NCI-H2196 treated with DMSO at 0.1 percent for 48 hours (cell line): ENCODE measurements around the gene ZNF566.

Experiments
- DNase-seq: peaks from one replicate; lab custom pipeline; 2025; ENCODE audit not compliant: unreplicated experiment; lab: John Stamatoyannopoulos, UW

The ZNF566 gene

DNA sequence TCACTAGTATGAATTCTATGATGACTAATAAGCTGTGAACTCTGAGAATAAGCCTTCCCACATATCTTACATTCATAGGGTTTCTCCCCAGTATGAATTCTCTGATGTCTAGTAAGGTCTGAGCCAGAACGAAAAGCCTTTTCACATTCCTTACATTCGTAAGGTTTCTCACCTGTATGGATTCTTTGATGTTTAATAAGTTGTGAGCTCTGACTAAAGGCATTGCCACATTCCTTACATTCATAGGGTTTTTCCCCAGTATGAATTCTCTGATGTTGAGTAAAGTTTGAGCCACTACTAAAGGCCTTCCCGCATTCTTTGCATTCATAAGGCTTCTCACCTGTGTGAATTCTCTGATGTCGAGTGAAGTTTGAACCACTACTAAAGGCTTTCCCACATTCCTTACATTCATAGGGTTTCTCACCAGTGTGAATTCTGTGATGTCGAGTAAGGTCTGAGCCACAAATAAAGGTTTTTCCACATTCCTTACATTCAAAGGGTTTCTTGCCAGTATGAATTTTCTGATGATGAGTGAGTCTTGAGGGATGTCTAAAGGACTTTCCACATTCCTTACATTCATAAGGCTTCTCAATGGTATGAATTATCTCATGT, 40.2 kb downstream of the ZNF566 start:
- DNase-seq = no peak

DNA sequence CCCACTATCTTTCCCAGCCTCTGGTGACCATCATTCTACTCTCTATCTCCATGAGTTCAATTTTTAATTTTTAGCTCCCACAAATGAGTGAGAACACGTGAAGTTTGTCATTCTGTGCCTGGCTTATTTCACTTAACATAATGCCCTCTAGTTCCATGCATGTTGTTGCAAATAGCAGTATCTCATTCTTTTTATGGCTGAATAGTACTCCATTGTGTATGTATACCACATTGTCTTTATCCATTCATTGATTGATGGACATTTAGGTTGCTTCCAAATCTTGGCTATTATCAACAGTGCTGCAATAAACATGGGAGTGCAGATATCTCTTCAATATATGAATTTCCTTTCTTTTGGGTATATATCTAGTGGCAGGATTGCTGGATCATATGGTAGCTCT, 48.0 kb downstream of the ZNF566 start:
- no peak for DNase-seq

- no peak for DNase-seq
Measured at GRCh38 chr19:36436531-36436930, 52.8 kb downstream of the ZNF566 start.

DNA sequence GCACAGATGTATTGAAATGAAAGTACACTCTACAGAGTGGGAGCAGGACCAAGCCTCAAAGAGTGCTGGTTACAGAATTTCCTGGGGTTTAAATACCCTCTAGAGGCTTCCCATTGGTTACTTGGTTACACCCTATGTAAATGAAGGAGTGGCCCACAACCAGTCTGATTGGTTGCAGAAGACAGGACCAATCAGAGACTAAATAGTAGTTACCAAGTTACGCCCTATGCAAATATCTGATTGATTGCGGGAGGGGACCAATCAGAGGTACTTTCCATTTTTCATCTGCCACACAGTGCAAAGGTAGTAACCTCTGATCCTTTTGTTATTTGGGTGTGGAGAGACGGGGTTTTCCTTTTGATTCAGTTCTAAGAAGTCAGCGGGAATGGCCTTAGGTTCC, 65.4 kb downstream of the ZNF566 start:
- DNase-seq = no peak

DNA sequence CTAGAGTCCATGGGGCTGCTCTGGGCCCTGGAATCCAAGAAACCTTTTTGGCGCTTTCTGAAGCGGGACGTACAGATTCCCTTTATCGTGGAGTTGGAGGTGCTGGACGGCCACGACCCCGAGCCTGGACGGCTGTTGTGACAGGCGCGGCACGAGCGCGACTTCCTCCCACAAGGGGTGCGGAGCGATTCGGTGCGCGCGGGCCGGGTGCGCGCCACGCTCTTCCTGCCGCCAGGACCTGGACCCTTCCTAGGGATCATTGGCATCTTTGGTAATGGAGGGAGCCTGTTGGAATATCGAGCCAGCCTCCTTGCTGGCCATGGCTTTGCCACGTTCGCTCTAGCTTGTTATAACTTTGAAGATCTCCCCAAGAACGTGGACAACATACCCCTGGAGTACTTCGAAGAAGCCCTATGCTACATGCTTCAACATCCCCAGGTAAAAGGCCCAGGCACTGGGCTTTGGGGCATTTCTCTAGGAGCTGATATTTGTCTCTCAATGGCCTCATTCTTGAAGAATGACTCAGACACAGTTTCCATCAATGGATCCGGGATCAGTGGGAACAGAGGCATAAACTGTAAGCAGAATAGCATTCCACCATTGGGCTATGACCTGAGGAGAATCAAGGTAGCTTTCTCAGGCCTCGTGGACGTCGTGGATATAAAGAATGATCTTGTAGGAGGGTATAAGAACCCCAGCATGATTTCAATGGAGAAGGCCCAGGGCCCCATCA, 67.4 kb downstream of the ZNF566 start:
- no peak for DNase-seq

GRCh38 chr19:36420961-36421748, 68.2 kb downstream of the ZNF566 start:
- DNase-seq = no peak

GRCh38 chr19:36418287-36419001, 70.9 kb downstream of the ZNF566 start, which contains the start of gene ZFP82:
Gene ZFP82 (minus strand): TSS chr19:36418644. CDS start chr19:36409789, 8,855 bp downstream.
- peak; percentile 56 for DNase-seq

DNA sequence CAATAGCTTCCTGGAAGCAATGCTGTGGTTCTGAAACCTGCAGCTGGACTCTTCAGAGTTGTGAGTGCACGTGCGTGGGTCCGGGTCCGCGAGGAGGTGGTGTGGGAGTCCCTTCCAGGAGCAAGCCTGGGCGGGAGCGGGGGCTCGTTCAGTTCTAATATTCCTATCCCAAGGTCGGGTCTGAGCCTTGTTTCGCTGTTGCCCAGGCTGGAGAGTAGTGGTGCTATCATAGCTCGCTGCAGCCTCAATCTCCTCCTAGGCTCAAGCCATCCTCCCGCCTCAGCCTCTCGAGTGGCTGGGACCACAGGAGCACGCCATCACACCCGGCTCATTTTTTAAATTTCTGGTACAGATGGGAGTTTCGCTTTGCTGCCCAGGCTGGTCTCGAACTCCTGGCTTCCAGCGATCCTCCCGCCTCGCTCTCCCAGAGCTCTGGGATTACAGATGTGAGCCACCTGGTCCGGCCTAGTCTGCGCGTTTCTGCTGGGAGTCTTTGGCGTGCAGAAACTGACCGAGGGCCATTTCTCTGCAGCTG, 71.5 kb downstream of the ZNF566 start:
- DNase-seq = no peak

DNA sequence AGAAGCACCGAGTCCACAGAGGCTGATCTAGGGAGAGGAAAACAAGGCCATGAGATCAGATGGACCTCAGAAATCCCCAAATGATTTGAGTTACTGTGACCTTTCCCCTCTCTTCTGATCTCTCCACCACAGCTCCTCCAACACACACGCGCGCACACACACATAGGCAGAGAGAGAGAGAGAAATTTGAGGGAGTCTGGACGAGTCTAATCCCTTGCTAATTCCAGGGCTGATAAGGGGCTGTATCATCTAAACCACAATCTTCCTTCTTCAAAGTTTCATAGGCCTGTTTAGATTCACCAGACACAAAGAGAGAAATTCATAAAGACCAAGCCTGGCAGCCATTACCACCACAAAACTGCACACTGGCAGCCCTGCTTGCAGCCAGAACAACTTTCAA, 79.5 kb downstream of the ZNF566 start:
- DNase-seq = no peak

DNA sequence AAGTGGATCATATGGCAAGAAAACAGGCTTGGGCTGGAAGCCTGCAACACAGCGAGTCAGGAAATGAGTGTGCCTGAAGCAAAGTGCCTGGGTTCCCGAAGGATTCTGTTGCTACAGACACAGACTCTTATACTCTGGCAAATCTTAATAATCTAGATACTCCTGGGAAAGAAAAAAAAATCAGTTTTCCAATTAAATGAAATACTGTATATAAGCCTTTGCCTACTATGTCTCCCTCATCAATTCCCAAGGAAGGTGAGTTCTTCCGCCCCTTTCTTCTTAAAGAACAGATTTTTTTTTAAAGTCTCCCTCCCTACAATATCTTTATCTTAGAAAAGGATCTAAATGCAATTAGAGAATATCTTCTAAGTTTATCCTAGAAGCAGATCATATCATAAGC, 81.3 kb downstream of the ZNF566 start:
- no peak for DNase-seq

GRCh38 chr19:36404498-36404897, 84.9 kb downstream of the ZNF566 start:
- DNase-seq = no peak

- no peak for DNase-seq
Measured at GRCh38 chr19:36401475-36401874, 87.9 kb downstream of the ZNF566 start.

DNA sequence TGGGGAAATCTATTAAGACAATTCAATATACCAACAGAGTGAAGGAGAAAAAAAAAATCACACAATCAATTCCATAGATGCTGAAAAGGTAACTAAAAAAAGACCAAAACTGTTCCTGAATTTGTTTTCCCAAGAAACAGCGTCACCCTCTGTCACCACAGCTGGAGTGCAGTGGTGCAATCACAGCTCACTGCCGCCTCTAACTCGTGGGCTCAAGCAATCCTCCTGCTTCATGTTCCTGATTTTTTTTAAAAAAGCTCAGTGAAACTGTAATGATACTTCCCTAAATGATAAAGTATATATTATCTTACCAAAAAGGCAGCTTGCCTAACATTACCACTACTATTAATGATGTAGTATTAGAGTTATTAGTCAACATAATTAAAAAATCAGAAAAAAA, 90.8 kb downstream of the ZNF566 start:
- no peak for DNase-seq
